Psoas muscle (tissue), 8 donors: ENCODE data around the gene VDR. TPM values are rescaled to one million over a fixed set of nuclear protein-coding genes. Genes with fewer than 3 reads are reported as not detected.

Source experiments
- ATAC-seq, 4 donors: fragments of 200-7000 bp; cut with Tn5 transposase; one replicate each; pipeline ENCODE4 v1.9.1; 2020; ENCODE audit warnings: moderate library complexity in 3 of 4, mild to moderate bottlenecking in 2 of 4
- DNase-seq, 2 donors: peaks; one replicate each; pipeline ENCODE4 v3.0.0-alpha.2; 2020
- H3K27ac ChIP-seq: fragments of 200-600 bp; one replicate; pipeline ENCODE4 v1.8.0; 2022
- H3K27me3 ChIP-seq, 3 donors: fragments of 200-600 bp in 1 of 3; one replicate each; pipeline versions ENCODE4 v1.6.1 to v1.8.0; 2013 to 2022; ENCODE audit warnings: low read length in 2 of 3, mild to moderate bottlenecking in 2 of 3, moderate library complexity in 1 of 3; ENCODE audit not compliant: insufficient read depth in 3 of 3
- H3K36me3 ChIP-seq, 2 donors: fragments of 200-600 bp in 1 of 2; one replicate each; pipeline versions ENCODE4 v1.6.1 to v1.8.0; 2013 to 2022; ENCODE audit warnings: low read depth in 1 of 2, mild to moderate bottlenecking in 1 of 2, moderate library complexity in 1 of 2; ENCODE audit not compliant: insufficient read depth in 1 of 2
- H3K4me1 ChIP-seq: fragments of 200-600 bp; one replicate; pipeline ENCODE4 v1.8.0; 2022
- H3K4me3 ChIP-seq: fragments of 200-600 bp; one replicate; pipeline ENCODE4 v1.8.0; 2022; ENCODE audit warnings: mild to moderate bottlenecking
- H3K9me3 ChIP-seq: fragments of 200-600 bp; one replicate; pipeline ENCODE4 v1.8.0; 2022
- WGBS, 3 donors: extraction: QIAGEN DNeasy Blood & Tissue Kit; methylation state at CpG; one replicate each; pipeline versions ENCODE4 v1.1.6 to v1.1.7; 2013; 5-methylcytosine and 5-hydroxymethylcytosine counted together
- intact Hi-C, 2 donors: fragments of 100-400 bp; cut with DNase I; formaldehyde crosslinking; loops; one replicate each; pipeline versions ENCODE4 v1.11.0 to v1.14.2; 2022
- polyA plus RNA-seq, 3 donors: library from polyadenylated mRNA; stranded (reverse); fragments of 200-250 nt; gene quantifications; one replicate each; pipeline ENCODE4 v1.2.3, GENCODE V29; 2013
- total RNA-seq, 4 donors: library from RNA; stranded (reverse); fragmentation: NEBNext Ultra II Directional in 2 of 4; extraction: Animal tissue kit (Norgen Biotek cat#: 25700) in 2 of 4; gene quantifications; one replicate each; pipeline versions ENCODE4 v1.2.1 to v1.2.4, GENCODE V29; 2021 to 2023
- TF ChIP-seq, protein P1 (sequence below): fragments of 200-600 bp; IDR thresholded peaks from one replicate; pipeline ENCODE4 v1.8.0; 2022; ENCODE audit warnings: antibody characterized with exemption
- donor health status: healthy with polysubstance abuse.
- donor health status: DM: no; HTN: no; CAD: no; lungs with moderate emphysema.
- donor health status: Bipolar disorder and iron deficiency.
- donor health status: healthy.
- donor health status: DM: yes; HTN: yes; CAD: no.
- donor health status: DM: no; HTN: no; CAD: no.
- donor health status: DM: no; HTN: no; CAD: no.
- donor health status: DM: yes; HTN: yes; CAD: no.

Gene VDR
- total and polyA plus RNA-seq, 7 donors: 0.62 to 6.1 (median 3.0) TPM

DNA sequence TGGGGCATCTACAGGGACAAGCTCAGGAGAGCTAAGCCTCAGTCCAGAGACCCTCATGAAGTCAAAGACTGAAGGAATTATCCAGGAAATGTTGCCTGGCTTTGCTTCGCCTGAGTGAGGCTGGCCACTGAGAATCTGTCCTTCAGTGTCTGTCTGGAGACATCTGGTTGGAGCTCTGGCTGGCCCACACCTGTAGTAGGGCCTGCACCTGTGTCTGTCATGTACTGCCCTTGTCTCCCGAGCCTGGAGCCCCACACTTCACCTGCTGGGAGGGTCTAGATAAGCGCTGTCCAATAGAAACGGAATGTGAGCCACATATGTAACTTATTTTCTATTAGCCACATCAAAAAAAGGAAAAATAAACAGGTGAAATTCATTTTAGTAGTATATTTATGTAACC is 75.2 kb downstream of the VDR start:
- Histone ChIP-seq H3K27me3 (no peaks in the 10 kb centered on the region), H3K36me3 (no peaks in the 10 kb centered on the region), H3K4me1 (peaks cover 23% of the 10 kb centered on the region), H3K27ac (peak overlapping the region; percentile 75), H3K9me3 (no peaks in the 10 kb centered on the region), H3K4me3 (no peak overlapping the region)
- DNase-seq (no peak), ATAC-seq (peak in 2 of 4 donors; percentile 38 to 50)
- WGBS, 3 donors: 32 to 93% (median 55%) methylated on average over 4 of the region's 4 CpGs
- TF ChIP-seq, protein P1, sequence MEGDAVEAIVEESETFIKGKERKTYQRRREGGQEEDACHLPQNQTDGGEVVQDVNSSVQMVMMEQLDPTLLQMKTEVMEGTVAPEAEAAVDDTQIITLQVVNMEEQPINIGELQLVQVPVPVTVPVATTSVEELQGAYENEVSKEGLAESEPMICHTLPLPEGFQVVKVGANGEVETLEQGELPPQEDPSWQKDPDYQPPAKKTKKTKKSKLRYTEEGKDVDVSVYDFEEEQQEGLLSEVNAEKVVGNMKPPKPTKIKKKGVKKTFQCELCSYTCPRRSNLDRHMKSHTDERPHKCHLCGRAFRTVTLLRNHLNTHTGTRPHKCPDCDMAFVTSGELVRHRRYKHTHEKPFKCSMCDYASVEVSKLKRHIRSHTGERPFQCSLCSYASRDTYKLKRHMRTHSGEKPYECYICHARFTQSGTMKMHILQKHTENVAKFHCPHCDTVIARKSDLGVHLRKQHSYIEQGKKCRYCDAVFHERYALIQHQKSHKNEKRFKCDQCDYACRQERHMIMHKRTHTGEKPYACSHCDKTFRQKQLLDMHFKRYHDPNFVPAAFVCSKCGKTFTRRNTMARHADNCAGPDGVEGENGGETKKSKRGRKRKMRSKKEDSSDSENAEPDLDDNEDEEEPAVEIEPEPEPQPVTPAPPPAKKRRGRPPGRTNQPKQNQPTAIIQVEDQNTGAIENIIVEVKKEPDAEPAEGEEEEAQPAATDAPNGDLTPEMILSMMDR: no peak
- intact Hi-C loops: no loop called here

- no peak overlapping the region for H3K4me3 ChIP-seq
- intact Hi-C loops: no loop called here
- peak; percentile 31 to 78 (median 63) for ATAC-seq
- TF ChIP-seq, protein P1: no peak
- no peaks in the 10 kb centered on the region for H3K36me3 ChIP-seq
- no peaks in the 10 kb centered on the region for H3K9me3 ChIP-seq
- peak overlapping the region; percentile 75 for H3K27ac ChIP-seq
- peak; percentile 83 to 87 for DNase-seq
- 40 to 50% (median 47%) methylated on average over 7 of the region's 7 CpGs for whole genome bisulfite sequencing, 3 donors
- H3K4me1 ChIP-seq: peaks cover 23% of the 10 kb centered on the region
- no peaks in the 10 kb centered on the region for H3K27me3 ChIP-seq
These were observed 75.8 kb downstream of the VDR start for GRCh38 chr12:47828976-47829482.

DNA sequence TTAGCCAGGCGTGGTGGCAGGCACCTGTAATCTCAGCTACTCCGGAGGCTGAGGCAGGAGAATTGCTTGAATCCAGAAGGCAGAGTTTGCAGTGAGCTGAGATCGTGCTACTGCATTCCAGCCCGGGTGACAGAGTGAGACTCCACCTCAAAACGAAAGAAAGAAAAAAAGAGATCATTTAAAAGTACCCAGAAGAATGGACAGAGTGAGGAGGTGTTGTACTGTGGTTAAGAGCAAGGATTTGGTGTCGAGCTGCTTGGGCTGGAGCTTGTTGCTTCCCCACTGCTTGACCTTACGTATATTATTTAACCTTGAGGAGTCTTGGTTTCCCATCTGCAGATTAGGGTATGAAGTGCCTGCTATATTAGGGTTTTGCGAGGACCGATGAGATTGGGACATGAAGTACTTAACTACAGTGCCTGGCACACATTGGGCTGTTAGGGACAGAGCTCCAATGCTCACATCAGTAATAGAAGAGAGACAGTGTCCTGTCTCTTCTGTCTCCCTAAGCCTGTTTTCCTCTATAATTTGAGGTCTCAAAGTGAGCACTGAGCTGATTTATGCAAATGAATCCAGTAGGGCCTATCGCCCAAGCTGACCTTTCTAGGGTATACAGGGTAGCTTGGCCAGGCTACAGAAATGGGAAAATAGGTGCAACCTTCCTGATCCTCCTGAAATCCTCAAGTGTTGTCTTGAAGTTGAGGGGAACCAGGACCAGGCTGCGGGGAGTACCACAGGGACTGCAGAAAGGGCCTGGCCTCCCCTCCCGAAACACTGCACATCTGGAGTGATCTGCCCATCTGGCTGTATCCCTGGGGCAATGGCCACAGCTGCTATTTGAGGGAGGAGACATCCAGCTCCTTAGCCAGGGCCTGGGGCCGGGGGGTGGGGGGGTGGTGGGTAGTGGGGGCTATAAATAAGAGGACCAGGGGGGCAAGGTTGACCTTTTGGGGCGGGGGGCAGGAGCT is 76.5 kb downstream of the VDR start:
- peaks cover 28% of the 10 kb centered on the region for H3K4me1 ChIP-seq
- no peaks in the 10 kb centered on the region for H3K27me3 ChIP-seq
- peak in 1 of 2 donors; percentile 77 for DNase-seq
- H3K36me3 ChIP-seq: no peaks in the 10 kb centered on the region
- ATAC-seq: peak in 3 of 4 donors; percentile 40 to 68 (median 41)
- TF ChIP-seq, protein P1: no peak
- H3K4me3 ChIP-seq: no peak overlapping the region
- intact Hi-C loops: no loop called here
- WGBS, 3 donors: 56 to 69% (median 61%) methylated on average over 13 to 14 of the region's 14 CpGs
- H3K27ac ChIP-seq: peak overlapping the region; percentile 75
- H3K9me3 ChIP-seq: no peaks in the 10 kb centered on the region

DNA sequence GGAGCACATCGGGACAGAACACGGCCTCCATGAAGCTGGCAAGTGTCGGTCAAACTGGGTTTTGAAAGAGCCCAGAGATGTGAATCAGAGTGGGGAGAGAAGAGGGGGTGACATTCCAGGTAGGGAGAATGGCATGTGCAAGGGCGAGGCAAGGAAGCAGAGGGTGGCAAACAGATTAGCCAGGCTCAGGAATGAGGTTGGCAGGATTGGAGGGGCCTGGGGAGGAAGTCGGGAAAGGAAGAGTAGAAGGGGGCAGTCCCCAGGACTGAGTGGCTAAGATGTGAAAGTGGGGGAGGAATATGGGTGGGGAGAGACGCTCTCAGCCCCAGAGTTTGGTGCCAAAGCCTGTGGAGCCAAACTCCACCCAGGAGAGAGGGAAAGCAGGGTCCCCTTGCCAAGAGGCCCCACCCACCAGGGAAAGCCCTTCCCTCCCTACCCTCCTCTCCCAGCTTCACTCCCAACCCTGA is 79.6 kb downstream of the VDR start:
- Histone ChIP-seq H3K4me3 (no peak overlapping the region), H3K27ac (peak overlapping the region; percentile 47), H3K36me3 (no peaks in the 10 kb centered on the region), H3K4me1 (peaks cover 47% of the 10 kb centered on the region), H3K9me3 (no peaks in the 10 kb centered on the region), H3K27me3 (no peaks in the 10 kb centered on the region)
- 58 to 68% (median 67%) methylated on average over 5 to 6 of the region's 6 CpGs for WGBS, 3 donors
- TF ChIP-seq, protein P1: no peak
- ATAC-seq: no peak
- DNase-seq: peak; percentile 75 to 80
- intact Hi-C loops: no loop called here
